SKM-1 treated with dmso at 0.1 percent for 144 hours (cell line): Measurements from ENCODE around the gene PDLIM4.

Source experiments
- DNase-seq: peaks from one replicate; lab custom pipeline; 2025; ENCODE audit not compliant: unreplicated experiment; lab: John Stamatoyannopoulos, UW

The PDLIM4 gene

DNA sequence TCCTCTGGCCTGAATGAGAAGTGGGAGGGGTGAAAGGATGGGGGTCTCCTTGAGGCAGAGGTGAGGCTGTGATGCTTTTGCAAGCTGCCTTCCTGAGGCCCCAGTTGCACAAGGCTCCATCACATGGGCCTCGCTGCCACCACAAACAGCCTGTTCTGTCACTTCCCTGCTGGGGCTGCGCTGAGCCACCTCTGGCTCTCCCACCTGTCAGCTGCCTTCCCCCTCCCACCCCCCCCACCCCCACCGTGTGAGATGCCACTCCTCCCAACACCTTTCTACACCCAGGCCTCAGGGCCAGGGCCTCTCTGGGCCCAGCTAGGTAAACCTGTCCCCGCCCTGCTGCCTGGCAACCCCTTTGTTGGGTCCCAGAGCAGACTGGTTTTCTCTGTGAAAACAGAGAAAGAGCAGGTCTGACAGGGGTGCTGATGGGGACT, 4.5 kb upstream of the PDLIM4 start:
- peak; percentile 14 for DNase-seq

DNA sequence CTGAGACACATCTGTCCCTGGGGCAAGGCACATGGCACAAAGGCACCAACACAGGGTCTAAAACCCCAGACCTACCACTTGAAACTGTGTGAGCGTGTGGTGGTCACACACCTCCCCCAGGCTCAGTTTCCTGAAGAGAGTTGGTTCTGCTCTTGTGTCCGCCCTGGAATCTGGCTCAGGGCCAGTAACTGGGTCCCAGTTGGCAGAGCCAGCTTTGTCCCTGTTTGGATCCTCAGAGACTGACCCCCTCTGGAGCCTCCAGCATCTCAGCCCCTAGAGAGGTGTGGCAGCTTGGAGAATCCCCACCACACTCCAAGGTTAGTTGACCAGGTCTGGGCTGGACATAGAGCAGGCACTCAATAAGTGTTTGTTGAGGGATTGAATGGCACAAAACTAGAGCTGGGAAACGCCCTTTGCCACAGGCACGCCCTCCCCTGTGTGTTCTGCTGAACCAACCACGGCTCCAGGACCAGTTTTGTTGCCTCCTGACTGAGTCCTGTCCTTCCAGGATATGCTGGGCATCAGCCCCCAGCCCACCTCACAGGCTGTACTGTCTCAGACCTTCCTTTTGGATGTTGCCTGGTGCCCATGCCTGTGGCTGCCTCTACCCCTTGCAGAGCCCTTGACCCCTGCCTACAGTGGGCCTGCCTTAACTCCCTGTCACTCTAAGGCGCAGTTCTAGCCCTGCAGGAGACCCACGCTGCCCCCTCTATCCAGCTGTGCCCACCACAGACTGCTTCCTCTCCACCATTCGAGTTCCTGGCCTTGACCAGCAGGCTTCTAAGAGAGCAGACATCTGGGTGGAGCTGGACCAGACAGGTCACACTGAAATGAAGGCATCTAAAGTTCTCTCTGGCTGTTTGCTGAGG, 3.8 kb upstream of the PDLIM4 start:
- DNase-seq, result no peak

DNA sequence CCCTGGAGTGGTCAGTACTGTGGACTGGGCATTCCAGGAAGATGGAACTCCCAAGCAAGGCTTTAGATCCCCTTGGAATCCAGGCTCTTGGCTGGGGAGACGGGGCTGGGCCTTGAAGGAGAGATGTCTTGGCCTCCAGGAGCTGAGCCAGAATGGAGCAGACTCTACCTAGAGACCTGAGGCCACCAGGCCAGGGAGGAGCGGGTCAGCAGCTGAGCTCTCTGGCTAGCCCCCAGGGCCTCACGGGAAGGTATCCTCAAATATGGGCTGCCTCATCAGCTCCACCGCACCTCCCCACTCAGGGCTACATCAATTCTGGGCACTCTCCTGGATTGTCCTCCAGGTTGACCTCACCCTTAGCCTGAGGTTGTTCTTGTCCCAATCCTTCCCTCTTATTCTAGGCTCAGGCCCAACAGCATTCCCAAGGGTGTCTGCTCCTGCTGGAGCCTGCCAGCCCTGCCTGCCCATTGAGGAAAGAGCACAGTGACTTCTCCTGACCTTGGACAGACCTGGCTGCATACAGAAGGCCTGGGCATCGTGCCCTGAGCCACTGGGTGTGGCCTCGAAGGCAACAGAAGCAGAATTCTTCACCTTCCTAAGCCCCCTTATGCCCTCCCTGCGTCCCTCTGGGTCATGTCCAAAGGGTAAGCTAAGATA, 3.0 kb upstream of the PDLIM4 start:
- no peak for DNase-seq

DNA sequence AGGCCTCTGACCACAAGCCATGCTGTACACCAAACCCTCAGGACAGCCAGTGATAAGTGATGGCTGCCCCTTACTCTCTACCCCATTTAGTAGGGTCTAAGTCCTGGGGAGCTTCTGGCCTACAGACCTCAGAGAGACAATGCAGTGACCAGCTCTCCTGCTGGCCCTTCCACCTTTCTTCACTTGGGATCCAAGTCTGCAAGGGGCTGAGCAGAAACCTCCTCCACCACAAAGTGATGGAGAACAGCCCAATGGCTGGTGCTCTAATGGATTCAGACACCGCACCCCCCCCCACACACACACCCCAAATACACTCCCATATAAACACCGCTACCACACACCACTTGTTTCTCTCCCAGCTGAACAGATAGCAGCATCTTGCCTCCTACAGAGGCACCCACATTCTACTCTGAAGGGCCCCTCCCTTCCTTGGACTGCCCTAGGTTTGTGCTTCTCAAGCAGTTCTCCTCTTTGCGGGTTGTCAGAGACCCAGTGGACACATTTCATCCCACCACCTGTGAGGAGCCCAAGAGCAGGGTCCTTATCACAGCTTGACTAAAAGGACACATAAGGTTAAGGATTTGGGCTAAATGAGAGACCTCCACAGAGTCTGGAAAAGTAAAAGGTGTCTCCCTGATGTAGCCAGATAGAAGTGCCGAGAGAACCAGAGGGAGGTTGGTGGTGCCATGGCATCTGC, 1.3 kb upstream of the PDLIM4 start:
- no peak for DNase-seq

DNA sequence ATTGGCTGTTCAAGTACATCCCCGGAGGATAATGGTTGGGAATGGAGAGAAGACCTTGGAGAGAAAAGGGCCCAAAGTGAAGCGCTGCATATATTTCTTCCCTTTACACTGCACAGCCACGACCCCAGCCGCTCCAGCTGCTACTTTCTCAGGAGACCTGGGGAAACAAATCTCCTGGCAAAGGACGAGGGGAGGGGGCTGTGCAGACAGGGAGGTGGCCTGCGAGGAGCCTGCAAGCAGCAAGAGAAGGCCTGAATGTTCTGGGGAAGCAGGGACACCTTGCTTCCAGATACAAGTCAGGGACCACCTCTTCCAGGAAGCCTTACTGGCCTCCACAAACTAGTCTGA, 739 bp upstream of the PDLIM4 start:
- DNase-seq, result no peak

DNA sequence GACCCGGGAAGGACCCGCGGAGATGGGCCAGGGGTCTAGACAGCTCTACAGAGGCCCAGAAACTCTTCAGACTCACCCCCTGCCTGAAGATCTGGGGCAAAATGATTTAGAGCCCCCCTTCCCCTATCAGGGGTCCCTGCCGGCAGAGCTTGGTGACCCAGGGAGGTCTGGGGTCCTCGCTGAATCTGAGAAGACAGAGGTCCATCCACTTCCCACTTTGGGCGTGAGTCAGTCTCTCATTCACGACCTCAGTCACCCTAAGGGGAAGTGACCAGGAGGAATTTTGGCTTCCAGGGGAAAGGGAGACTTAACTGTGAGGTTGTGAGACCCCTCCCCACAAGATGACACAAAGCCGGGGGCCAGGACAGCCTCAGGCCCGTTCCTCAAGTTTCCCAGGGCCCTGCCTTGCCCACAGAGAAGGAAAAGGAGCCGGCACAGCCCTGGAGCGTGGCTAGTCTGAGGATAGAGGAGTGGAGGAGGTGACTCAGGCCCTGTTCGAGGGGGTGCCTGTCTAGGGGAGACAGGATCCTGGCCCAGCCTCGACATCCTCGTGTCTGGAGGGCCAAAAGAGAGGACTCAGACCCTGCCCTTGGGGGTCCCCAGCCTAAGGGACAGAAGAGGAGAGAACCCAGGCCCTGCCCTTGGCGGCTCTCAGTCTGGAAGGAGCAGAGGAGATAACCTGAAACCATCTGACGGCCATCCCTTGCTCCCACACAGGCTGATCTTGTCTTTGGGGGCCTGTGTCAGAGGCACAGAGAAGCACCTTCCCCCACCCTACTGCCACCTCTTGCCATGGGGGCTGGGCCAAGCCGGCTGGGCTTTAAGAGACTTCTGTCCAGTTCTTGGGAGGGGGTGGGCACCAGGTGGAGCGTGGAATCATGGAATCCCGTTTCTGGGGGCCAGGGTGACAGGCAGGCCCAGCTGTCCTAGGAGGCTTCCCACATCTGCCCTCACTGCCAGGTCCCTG, 889 bp downstream of the PDLIM4 start:
- DNase-seq, result no peak

DNA sequence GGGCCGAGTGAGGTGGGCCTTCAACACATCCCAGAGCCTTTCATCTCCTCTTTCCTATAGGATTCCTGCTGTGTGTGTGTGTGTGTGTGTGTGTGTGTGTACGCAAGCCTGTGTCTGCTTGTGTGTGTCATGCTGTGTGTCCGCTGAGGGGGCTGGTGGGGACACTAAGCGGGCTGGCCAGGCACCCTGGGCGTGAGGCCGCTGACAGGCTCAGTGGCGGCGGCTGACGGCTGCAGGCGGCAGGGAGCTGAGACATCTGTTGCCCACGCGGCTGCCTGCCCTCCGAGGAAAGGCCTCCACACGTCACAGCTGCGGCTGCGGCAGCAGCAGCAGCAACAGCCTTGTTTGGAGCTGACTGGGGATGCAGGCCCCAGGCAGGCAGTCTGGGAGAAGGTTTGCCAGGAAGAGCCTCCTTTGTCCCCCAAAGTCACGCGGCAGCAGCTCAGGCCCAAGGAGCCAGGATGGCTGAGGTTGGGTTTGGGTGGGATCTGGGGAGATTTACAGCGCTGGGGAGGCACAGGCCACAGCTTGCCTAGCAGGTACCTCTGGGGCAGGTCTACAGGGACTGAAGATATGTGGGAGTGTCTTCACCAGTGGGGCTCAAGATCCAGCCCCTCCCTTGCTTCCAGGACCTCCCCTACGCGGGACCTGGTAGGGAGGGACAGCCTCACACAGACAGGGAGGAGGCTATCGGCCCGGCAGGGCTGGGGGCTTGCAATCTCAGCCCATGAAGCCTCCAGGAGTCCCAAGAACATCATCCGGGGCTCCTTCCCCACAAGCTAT, 1.8 kb downstream of the PDLIM4 start:
- DNase-seq, result no peak

DNA sequence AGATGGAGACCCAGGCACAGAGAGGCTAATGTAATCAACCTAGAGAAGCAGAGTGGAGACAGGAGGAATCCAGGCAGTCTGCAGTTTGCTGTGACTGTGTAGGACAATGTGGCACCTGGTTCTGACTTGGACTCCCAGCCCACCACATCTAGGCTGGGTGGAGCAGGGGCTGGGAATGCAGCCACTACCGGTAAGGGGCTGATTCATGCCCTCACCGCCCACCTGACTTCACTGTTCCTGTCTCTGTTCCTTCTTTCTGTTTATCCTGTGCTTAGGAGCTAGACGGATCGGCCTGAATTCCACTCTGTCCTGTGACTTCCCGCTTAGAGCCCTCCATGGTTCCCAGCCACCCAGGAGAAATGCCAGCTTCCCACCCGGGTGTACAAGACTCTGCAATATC, 2.6 kb downstream of the PDLIM4 start:
- no peak for DNase-seq

DNA sequence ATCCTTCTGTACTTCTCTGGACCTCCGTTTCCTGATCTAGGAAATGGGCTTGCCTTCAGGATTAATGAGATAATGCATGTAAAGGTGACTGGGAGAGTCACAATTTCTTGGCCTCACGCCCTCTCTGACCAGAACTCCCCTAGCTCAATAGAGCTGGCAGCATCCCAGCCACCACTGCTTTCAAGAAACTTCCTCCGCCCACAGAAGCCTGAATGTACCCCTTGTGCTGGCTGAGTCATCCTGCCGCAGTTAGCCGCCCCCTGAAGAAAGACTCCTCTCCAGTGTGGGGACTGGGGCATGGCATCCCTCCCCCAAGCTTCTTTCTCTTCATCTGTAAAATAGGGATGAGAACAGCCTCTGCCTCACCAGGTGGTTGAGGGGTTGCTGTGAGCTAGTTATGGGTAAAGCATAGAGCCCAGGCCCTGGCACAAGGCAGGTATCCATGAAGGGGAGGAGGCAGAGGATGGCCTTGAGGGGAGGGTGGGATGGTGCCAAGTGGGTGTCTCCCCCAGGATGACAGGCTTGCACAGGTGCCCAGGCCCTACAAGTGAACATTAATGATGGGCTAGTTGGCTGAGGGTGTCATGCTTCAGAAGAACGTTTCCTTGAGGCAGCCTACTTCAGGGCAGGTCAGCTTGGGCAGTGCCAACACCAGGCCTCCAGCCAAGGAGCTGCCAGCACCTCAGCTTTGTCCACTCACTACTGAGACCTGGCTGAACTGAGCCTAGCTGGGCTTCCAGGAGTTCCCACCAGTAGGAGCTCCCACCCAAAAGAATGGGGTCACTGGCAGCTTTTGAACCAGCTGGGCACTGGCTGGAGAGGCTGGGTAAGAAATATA, 3.4 kb downstream of the PDLIM4 start:
- DNase-seq, result no peak

DNA sequence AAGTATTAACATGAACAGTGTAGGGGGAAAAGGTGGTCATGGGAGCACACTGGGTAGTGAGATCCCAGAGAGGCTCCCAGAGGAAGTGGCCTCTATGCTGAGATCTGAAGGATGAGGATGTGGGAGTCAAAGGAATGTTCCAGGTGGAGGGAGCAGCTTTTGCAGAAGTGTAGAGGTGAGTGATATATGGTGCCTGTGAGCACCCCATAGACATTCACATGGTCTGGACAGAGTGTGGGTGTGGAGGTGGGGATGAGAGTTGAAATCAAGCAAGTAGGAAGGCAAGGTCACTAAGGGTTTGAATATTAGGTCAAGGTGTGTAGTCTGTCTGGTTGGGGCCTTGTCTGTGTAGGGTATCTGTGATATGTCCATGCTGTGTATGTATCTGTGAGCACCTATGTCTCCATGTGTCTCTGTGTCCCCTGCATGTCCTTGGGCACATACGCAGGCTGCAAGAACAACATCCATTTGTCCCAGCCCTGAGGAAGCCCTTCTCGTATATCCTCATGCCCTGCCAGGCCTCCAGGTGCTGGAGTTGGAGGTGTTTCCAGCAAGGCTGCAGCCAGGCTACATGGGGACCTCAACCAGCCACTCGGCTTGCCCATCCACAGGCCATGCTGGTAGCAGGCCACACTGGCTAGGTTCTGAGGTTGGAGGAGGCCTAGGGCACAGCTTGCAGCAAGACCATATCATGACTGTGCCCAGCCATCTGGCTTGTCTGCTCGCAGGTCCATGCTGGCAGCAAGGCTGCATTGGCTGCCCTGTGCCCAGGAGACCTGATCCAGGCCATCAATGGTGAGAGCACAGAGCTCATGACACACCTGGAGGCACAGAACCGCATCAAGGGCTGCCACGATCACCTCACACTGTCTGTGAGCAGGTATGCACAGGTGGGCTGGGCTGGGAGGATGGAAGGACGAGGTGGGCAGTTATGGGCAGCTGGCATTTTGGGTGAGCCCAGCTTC, 4.7 kb downstream of the PDLIM4 start:
- no peak for DNase-seq

DNA sequence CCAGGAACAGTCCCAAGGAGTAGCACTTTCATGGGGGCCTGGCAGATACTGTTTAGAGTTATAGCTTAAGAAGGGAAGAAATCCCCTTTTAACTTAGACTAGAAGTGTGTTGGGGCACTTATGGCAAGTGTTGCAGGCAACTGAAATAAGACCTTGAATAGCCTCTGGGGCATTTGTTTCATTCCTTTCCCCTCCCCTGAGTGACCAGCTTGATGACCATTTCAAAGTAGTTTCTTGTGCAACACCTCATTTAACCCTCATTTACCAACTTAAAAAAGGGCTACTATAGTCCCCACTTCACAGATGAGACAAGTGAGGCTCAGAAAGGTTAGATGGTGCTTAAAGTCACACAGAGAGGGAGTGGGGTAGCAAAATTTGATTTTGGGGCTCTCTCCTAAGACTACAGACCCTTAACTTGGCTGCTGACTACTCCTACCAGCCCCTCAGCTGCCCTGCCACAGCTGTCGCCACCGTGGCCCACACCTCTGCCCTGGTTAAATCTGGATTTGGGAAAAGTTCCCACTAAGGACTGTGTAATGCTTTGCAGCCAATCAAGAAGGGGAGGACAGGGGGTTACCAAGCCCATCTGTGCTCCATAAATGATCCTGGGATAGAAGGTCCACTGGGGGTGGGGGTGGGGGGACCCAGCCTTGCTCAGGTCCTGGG, 5.5 kb downstream of the PDLIM4 start:
- no peak for DNase-seq

DNA sequence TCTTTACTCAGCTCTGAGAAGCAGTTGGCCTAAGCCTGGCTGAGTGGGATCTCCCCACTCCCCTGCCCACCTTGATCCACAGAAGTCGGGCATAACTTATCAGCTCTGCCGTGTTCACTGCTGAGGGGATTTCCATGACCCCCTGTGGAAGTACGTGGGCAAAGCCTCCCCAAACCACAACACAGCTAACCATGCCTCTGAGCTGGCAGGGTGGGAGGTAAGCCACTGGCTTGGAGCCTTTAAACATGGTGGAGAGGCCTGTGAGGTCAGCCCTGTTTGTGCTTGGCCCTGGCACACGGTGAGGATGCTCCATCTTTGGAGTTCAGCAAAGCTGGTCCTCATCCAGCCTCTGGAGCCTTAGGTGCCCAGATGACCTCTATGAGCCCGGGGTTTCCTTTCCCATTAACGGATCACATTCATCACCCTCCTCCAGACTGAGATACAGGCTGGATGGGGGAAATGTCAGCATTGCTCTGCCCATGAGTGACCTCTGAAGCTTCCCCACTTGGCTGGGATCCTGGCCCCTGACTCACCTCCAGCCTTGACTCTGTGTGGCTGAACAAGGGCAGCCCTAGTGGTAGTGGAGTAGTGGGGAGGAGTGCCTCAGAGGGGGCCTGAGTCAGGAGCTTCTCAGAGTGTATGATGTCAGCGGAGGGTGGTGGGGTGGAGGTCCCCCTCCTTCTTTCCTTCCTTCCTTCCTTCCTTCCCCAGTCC, 6.2 kb downstream of the PDLIM4 start:
- no peak for DNase-seq

DNA sequence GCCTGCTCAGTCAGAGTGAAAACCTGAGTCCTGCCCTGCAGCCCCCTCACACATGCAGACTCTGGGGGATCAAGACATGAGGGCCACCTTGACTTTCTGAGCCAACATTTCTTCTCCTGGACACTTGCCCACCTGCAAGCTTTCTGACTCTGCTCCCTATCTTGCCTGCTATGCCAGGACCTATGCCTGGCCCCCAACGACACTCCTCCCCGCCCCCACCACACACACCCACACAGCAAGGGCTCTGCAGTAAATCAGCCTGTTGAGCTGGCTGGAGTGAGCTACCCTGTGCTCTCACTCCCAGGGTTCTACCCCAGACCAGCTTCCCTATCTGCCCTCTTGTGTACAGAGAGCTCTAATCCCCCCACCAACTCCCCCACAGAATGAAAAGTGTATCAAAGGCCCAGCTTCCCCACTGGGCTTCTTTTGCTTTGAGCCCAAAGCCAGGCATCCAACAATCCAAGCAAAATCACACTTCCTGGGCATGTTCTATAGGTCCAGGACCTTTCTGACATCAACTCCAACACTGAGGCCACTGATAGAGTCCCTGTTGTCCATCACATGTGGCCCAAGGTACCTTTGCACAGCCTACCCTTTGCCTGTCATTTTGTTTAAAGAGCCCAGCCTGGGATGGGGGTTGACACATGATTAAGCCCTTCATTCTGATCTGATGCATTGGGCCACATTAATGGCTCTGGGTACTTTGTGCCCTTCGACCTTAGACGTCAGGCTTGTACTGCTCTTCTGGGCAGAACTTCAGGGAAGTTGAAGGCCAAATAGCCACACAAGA, 7.2 kb downstream of the PDLIM4 start:
- no peak for DNase-seq

DNA sequence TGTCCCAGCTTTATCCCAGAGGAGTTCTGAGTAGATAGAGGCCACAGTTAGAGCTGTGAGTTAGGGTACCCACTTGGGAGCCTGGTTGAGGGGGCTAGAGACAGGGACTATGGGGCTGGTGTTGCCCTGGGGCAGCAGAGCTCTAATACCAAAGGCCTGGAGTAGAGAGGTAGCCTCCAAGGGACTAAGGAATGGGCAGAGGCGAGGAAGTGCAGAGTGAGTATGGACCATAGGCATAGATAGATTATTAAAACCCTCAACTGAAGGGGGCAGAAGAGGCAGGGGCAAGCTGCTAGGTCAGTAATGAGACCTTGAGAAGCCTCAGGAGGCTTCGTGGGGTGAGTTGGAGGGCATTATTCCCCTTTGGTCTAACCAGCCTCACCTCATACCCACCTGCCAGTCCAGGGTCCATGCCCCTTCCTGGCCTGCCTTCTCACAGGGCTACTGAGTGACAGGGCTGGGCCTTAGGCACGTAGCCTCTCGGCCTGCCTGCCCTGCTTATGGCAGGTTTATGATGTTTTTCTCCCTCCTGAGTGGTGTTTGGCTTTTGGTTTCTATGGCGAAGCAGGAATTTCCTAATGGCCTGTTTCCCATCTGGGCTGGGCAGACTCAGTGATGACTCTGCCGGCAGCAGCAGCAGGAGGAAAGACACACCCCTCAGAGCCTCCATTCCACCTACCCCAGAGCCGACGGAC, 8.0 kb downstream of the PDLIM4 start:
- no peak for DNase-seq

DNA sequence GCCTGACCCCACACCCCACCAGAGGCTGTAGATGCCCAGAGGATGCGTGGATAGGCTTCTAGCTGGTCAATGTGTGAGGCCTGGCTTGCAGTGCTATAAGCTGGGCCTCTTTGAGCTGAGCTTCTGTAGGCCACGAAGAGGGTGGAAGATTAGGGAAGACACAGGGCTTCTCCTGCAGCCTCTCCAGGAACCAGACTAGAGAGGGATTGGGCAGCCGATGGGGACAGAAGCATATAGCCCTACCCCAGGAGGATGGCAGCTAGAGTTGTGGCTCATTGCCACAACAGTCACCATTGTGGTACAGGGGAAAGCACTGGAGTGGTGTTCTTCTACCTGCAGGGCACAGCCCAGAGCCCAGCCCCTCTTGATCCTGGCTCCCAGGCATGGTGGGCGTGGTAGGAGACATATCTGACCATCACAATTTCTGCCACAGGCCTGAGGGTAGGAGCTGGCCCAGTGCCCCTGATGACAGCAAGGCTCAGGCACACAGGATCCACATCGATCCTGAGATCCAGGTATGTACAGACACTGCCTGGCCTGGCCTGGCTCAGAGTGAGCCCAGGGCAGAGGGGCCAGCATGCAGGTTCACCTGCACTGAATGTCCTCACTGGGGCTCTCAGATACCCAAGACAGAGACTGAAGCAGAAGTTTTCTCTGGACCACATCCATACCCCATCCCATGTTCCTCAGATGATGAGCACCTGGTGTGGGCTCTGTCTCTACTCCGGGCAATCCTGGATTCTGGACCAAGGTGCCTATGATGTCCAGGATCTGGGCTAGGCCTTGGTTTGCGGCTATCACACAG, 8.7 kb downstream of the PDLIM4 start:
- no peak for DNase-seq
